GM19239 (cell line): Measurements from ENCODE around the gene INPP5A.
A peak's percentile ranks its signal among the peaks of the same experiment; 100 is the strongest.
"Not testable (repeated sequence)": the region's sequence is repeated elsewhere in the genome, so short reads cannot be mapped to it uniquely, and the experiment has no call there.

Experiments used
- DNase-seq: peaks from one replicate; pipeline ENCODE4 v3.0.0; 2011; ENCODE audit warnings: low spot score; ENCODE audit not compliant: insufficient read length
- FAIRE-seq: peaks from 2 replicates; lab custom pipeline; 2011; peaks lifted over from hg19 to GRCh38; lab: Jason Lieb, UNC

INPP5A gene

DNA sequence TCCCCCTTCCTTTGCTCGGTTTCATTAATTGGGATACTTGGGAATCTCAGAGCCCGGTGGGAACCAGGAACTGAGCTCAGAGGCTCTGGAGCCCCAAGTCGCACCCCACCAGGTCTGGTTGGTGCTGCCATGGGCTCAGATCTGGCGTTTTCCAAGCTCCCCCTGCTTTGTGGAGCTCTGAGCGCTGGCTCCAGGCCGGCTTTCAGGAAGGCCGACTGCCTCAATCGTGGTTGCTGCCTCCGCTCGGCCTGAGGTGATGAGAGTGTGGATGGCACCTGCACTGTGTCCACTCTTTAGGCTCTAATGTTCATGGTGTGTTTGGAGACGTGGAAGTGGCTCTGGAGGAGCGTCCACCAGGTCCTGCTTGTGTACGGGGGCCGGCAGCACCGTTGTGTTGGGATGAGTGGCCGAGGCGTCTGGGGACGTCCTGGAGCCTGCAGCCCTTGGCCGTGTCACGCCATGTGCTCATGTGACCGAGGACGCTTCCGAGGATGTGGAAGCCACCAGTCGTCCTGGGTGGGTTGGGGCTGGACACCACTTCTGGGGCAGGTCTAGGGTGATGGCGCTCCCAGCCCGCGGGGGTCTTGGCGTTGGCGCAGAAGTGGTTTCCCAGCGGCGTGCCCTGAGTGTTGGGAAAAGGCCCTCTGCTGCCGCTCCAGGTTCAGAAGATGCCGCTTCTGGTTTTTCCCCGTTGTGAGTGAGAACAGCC lies 8.2 kb downstream of the INPP5A start:
- FAIRE-seq (no peak), DNase-seq (no peak)

DNA sequence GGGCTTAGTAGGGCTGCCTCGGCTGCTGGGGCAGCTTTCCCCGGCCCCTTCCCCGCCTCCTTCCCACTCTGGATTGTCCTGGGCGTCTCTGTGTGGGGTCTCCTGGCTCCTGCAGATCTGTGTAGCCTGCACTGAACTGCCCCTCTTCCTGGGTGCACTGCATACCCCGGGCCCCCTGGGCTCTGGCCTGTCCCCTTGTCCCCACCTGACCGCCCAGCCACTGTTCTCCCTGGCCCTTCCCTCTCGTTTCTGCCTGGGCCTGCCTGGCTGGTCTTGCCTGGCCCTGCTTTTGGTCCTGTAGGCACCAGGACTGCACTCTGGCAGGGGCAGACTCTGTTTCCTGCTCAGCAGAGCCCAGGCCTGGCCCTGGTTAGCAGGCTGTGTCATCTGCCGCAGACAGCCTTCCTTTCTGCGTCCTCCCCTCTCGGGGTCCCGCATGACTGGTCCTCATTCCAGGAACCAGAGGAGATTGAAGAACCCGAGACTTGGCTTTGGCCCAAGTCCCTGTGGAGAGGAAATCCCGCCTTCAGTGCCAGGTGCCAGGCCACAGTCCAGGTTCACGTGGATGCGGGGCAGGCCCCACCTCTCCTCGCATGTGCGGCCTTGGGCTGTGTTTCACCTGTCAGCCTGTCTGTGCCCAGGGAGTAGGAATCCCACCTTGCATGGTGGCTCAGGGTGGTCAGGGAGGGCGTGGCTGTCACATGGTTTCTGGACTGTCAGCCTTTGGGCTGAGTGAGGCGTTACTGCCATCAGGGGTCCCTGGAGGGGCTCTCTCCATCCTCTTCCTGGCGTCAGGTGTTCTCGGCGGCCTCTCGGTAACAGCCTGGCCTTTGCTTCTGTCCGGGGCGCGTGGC lies 9.2 kb downstream of the INPP5A start:
- DNase-seq (no peak), FAIRE-seq (no peak)

DNA sequence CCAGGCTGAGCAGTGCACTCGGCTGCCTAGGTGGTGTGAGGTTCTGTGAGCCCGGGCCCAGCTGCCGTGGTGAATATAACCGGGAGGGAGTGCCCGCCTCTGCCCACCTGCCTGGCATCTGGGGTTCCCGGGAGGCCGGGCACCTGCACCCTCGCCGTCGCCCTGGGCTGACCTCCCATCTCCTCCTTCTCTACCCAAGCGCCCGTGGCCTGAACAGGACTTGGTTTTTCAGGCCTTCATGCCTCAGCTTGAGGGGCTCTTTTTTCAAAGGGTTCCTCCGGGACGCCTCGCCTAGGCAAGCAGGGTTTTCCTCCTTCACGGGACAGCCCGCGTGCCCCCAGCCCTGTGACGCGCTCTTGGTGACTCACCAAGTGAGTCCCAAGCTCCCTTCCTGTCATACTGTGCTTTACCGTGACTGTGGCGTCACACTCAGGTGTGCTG lies 9.9 kb downstream of the INPP5A start:
- FAIRE-seq (no peak), DNase-seq (no peak)

DNA sequence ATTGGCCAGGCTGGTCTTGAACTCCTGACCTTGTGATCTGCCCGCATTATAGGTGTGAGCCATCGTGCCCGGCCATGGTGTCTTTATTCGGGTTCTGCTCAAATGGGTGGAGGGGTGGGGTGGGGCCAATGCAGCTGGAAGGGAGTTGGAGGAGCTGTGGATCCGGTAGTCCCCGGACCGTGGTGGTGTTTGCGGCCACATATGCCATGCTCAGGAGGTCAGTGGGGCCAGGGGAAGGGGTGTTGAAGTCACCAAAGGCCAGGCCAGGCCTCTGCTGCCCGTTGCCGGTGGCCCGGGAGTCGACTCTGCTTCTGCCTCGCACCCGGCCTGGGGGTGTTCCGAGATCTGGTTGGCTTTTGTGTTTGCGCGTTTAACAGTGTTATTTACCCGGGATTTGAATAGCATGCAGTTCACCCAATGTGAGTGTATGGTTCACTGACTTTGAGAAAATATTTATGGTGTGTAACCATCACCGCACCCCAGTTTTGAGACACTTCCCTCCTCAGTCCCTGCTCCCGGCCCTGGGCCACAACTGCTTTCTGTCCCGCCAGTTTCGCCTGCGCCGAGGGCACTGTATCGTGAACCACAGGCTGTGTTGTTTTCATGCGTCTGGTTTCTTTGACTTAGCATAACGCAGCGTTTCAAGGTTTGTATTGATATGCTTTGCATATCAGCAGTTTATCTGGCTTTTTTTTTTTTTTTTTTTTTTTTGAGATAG lies 10.7 kb downstream of the INPP5A start:
- FAIRE-seq = peak; percentile 35
- DNase-seq = no peak

DNA sequence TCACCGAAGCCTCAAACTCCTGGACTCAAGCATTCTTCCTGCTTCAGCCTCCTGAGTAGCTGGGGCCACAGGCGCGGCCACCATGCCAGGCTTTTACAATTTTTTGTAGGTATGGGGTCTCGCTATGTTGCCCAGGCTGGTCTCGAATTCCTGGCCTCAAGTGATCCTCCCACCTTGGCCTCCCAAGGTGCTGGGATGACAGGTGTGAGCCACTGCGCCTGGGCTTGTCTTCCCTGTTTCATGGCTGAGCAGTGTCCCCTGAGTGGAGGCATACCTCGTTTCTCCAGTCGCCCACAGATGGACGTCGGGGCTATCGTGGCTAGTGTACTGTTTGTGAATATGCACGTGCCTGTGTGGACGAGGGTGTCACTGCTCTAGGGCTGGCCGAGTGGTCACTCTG lies 11.3 kb downstream of the INPP5A start:
- no peak for FAIRE-seq
- DNase-seq = no peak

DNA sequence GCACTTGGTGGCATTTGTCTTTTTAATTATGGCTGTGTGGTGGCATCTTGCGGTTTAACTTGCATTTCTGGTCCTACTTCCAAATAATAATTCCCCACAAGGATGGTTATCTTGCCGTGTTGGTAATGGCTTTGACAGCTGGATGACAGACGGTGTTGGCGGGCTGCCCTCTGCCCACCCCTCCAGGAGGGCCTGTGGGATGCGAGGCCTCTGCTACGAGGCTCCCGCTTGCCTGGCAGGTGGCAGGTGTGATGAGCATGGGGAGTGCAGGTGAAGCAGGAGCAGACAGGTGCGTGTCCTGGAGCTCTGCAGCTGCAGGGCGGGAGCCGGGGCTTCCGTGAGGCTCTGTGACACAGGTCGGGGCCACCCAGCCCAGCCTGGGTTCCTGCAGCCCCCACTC lies 11.8 kb downstream of the INPP5A start:
- no peak for DNase-seq
- FAIRE-seq = no peak

DNA sequence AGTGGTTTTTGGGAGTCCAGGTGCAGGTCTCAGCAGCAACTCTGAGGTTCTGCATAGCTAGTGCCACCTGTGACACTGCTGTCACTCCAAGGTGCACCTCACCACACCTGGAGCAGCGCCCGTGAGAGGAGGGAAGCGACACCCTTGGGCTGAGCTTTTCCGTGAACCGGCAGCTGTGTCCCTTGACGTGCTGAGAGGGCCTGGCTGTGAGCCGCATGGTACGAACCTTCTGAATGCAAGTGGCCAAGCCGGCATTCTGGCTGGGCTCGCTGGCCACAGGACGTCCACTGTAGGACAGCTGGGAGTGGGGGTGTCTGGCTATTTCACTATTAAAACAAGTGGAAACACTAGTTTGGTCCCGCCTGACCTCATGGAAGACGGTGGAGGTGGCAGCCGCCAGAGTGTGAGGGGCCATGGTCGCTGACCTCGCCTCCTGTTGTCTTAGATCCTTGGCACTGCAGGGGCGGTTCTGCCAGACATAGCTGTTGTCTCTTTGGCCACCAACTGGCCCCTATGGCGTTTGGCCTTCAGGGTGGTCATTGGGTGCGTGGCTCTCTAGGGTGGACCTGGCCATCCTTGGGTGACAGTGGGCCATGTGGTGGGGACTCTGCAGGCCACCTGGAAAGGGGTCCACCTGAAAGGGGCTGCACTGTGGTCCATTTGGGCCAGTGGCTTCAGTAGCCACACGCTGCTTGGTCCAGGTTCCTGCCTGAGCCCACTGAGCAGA lies 12.9 kb downstream of the INPP5A start:
- FAIRE-seq = no peak

DNA sequence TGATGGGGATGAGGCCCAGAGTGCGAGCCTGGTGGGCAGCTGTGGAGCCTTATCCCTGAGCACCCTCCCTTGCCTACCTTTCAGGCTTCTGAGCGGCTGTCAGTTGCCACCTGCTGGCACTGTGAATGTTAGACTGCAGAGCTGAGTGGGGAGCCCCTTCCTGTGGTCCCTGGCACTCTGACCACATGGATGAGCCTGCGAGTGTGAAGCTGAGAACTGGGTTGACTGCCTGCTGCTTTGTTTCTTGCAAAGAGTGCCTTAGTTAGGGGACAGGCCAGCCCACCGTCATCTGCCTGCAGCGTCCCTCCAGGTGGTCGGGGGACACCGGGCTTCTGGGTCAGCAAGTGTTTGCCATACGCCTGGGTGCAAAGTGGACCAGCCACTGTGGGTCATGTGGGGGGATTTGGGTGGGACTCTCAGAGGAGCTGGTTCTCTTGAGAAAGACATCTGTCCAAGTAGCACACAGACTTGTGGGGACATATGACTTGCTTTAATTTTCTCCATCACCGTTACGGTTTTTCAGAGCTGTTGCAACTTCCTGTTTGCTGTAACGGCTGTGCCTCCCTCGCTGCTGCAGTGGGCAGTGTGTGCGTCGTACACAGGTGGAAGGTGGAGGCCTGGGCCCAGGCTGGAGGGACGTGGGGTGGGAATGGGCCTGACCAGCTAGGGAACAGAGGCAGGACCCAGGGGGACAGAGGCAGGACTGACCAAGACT lies 13.7 kb downstream of the INPP5A start:
- FAIRE-seq (peak; percentile 93), DNase-seq (no peak)

More for the DNA sequence above, 12.9 kb downstream of the INPP5A start:
- no peak for DNase-seq

DNA sequence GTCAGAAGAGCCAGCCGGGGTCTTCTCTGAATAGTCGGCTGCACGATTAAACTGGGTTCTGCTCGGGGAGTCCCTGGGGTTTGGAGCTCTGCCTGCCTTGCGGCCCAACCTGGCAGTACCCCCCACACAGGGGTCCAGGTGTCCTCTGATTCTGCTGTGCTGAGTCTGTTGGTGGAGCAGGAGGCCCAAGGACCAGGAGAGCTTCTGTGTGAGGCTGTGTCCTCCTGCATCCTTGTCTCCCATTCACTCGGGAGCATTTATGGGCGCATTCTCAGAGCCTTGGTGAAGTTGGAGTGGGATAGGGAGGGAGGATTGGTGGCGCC lies 14.2 kb downstream of the INPP5A start:
- FAIRE-seq = no peak
- no peak for DNase-seq

DNA sequence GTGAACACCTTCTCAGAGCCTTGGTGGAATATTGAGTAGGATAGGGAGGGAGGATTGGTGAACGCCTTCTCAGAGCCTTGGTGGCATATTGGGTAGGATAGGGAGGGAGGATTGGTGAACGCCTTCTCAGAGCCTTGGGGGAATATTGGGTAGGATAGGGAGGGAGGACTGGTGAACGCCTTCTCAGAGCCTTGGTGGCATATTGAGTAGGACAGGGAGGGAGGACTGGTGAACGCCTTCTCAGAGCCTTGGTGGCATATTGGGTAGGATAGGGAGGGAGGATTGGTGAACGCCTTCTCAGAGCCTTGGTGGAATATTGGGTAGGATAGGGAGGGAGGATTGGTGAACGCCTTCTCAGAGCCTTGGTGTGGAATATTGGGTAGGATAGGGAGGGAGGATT lies 15.0 kb downstream of the INPP5A start:
- FAIRE-seq = not testable (repeated sequence)

DNA sequence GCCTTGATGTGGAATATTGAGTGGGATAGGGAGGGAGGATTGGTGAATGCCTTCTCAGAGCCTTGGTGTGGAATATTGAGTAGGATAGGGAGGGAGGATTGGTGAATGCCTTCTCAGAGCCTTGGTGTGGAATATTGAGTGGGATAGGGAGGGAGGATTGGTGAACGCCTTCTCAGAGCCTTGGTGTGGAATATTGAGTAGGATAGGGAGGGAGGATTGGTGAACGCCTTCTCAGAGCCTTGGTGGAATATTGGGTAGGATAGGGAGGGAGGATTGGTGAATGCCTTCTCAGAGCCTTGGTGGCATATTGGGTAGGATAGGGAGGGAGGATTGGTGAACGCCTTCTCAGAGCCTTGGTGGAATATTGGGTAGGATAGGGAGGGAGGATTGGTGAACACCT lies 16.0 kb downstream of the INPP5A start:
- FAIRE-seq = not testable (repeated sequence)

More for the DNA sequence above, 15.0 kb downstream of the INPP5A start:
- not testable (repeated sequence) for DNase-seq

DNA sequence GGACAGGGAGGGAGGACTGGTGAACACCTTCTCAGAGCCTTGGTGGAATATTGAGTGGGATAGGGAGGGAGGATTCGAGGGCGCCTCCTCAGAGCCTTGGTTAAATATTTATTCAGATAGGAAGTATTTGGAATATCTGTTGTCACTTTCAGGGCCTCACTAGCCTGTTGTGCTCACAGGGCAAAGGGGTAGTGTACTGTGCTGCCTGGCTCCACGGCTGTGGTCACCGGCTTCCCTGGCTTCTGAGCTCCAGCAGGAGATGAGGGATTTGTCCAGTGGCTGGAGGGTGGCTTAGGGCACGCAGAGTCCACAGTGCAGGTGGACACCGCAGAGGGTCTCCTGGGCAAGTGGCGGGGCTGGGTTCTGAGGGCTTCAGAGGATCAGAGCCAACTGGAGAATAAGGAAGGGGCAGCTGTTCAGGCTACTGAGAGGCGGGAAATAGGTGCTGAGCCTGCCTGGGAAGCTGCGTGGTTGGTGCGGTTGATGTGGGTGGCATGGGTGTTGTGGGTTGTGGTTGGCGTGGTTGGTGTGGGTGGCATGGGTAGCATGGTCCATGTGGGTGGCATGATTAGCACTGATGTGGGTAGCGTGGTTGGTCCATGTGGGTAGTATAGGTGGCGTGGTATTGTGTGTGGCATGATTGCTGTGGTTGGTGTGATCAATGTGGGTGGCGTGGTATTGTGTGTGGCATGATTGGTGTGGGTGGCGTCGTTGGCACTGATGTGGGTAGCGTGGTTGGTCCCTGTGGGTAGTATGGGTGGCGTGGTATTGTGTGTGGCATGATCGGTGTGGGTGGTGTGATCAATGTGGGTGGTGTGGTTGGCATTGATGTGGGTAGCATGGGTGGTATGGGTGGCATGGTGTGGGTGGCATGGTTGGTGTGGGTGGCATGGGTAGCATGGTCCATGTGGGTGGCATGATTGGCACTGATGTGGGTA lies 16.7 kb downstream of the INPP5A start:
- FAIRE-seq (no peak), DNase-seq (no peak)

More for the DNA sequence above, 16.0 kb downstream of the INPP5A start:
- DNase-seq = not testable (repeated sequence)

DNA sequence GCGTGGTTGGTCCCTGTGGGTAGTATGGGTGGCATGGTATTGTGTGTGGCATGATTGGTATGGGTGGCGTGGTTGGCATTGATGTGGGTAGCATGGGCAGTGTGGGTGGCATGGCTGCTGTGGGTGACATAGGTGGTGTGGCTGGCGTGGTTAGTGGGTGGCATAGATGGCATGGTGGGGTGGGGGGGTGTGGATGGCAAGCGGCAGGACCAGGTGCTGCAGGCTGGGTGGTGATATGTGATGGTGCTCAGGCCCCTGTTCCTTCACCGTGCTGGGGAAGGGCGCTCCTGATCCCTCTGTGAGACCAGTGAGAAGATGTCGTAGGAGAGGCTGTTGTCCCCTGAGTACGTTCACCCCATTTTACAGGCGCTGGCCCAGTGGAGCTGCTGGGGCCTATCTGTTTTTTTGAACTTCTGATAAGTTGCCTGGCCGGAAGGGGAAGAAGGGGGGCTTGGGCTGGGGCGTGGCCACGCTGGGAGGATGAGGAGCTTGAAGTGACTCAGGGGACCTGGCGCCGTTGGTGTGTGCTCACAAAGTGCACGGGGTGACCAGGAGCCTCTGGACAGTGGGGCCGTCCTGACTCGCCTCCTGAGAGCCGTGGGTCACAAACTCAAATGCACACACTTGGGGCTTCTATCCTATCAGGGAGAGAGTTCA lies 17.5 kb downstream of the INPP5A start:
- DNase-seq (no peak), FAIRE-seq (peak; percentile 40)

DNA sequence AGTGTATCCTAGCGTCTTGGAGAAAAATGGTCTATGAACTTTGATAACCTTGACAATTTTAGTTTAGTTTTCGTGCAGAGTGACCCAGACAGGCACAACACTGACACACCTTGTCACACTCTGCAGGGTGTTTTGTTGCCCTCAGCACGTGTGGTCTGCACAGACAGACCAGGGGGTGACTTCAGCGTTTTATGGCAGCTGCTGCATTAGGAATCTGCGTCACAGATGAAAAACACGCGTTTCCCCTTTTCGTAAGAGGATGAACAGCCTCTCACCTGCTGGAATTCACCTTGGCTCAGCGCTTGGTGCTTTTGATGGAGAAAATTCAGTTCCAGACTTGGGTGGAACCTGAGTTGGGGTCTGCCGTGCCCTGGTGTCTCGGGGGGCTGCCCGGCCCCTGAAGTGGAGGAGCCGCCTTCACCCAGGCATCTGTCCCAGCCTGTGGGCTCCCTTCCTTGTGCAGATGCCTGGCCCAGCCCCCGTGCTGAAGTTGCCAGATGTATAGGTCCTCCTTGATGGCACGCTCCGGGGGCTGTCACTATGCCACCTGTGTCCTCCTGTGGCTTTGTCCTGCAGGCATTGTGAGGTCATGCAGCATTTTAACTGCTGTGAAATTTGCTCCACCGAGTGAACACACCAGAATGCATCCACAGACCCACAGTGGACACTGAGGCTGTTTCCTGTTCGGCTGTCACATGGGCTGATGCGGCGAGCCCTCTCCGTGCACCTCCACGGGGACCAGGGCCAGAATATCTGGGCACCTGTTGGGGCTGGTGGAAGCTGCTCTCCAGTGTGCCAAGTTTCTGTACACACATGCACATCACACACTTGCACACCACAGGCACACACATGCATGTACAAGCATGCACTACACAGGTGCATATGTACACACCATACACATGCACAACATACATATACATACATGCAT lies 18.3 kb downstream of the INPP5A start:
- DNase-seq (no peak), FAIRE-seq (peak; percentile 55)

DNA sequence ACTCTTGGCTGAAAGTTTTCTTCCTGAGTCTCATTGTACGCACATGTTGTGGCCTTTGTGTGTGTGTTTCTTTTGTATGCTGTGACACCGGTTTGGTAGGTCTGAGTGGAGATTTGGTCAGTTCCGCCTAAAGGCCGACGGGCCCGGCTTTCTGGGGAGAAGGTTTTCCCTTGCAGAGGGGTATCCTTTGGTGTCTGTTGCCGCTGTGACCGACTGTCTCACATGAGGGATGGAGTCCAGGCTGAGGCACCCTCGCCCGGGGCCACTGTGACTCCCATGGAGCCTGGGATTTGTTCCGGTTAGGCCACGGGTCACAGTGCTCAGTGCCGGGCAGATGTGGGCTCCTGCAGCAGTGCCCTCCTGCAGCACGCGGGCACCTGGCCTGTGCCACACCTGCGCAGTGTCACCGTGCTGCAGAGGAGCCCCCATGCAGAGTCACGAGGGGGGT lies 19.4 kb downstream of the INPP5A start:
- DNase-seq = no peak
- no peak for FAIRE-seq

DNA sequence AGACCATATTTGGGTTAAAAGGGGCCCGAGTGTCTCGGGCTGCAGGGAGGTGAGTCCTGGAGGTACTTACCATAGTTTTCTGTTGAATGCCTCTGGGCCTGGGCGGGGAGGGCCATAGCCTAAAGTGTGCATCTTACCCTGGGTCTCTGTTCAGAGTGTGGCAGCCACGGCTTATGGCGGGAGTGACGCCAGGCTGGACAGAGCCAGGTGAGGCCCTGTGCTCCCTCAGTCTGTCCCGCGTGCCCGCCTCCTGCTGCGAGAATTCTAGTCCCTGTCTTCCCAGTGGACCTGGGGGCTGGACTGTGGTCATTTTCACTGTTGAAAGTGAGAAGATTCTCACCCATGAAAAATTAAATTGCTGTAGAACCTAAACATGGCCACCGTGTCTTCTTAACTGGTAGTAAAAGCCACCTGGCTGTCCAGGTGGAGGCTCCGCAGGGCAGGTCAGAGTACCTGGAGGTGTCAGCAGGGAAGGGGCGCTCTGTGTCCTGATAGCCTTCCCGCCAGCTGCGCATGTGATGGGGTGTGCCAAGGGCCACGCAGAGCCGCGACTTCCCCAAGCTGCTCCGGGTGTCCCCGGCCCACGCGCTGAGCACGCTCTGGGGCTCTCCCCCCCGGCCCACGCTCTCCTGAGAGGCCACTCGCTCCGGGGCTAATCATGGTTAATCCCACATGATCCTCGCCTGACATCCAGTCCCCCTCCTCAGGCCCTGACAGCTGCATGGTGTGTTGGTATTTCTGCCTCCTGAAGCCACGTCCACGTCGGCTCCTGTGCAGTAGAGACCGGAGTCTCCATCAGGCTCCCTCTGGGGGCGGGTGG lies 20.3 kb downstream of the INPP5A start:
- DNase-seq = no peak
- no peak for FAIRE-seq
